ENCODE data around the gene RBM46. TPM values are rescaled to one million over a fixed set of nuclear protein-coding genes. Genes with fewer than 3 reads are reported as not detected.
"Not testable (repeated sequence)": the region's sequence is repeated elsewhere in the genome, so short reads cannot be mapped to it uniquely, and the experiment has no call there.

Gene RBM46
- polyA plus RNA-seq, 3 donors, result 0.06 to 0.22 (median 0.06) TPM

DNA sequence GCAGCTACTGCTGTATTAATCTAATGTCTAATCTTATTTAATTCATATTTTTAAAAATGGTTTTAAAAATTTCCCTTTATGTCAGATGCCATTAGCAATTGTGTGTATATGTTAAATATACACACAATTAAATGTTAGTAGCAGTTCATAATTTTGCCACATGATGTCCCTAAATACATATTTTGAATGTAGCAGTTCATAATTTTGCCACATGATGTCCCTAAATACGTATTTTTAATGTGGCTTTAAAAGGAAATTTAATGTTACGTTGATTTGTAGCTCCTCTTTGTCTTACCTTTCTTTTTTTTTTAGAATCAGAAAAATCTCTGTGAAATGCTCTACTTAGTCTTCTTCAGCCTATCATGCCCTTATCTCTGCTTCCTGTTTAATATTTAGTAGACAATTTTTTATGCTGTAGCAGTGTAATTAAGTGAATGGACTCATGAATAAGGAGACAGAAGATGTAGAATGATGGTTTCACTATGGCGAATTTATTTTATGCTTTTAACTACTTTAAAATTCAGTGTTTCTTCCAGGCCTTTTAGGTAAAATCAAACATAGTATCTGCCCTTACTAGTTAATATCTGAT is 26.1 kb downstream of the RBM46 start:
- WGBS, 3 donors, result 12 to 18% (median 16%) methylated on average over 3 of the region's 3 CpGs
- H3K27ac ChIP-seq (ENCODE audit: low read depth, low read length), result no peak overlapping the region

DNA sequence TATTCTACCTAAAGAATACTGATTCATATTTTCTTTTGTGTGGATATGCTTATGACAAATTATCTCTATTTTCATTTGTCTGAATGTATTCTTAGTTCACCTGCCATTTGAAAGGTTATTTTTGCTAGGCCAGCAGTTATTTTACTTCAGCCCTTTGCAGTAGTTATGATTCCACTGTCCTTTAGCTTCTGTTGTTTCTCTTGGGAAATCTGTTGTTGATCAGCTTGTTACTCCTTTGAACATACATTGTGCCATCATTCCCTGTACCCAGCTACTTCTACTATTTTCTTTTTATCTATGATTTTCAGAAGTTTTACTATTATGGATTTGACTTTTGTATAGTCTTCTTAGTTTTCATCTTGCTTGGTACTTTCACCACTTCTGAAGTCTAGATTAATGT is 37.2 kb downstream of the RBM46 start:
- H3K27ac ChIP-seq (ENCODE audit: low read depth, low read length), result no peak overlapping the region

DNA sequence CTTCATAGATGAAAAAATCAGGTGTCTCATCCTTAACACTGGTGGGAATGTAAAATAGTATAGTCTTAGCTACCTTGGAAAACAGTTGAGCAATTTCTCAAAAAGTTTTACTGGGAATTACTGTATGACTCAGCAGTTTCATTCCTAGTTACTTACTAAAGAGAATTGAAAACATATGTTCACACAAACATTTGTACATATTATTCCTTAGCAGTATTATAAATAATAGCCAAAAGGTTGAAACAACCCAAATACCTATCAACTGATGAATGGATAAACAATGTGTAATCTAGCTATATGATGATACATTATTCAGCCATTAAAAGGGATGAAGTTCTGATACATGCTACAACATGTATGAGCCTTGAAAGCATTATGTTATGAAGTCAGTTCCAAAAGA is 41.7 kb downstream of the RBM46 start:
- no peak overlapping the region for H3K27ac ChIP-seq (ENCODE audit: low read depth, low read length)

DNA sequence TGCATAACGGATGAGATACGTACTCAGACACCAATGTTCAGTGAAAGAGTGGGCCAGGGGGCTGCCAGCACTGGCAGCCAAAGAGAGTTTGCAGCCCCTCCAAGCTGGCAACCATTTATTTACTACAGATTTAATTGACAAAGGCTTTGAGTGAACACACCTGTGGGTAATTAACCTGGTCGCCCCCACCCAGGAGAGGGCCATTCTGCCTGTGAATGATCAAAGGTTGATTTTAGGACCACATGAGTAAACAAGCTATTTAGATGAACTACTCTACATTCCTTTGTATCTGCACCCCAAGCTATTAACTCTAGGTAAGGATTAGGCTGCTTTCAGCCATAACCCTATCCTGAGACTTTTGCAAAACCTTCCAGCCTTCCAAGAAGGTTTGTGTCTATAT is 55.0 kb downstream of the RBM46 start:
- no peak overlapping the region for H3K27ac ChIP-seq (ENCODE audit: low read depth, low read length)
- WGBS, 3 donors, result 28 to 50% (median 47%) methylated on average over 3 of the region's 3 CpGs

DNA sequence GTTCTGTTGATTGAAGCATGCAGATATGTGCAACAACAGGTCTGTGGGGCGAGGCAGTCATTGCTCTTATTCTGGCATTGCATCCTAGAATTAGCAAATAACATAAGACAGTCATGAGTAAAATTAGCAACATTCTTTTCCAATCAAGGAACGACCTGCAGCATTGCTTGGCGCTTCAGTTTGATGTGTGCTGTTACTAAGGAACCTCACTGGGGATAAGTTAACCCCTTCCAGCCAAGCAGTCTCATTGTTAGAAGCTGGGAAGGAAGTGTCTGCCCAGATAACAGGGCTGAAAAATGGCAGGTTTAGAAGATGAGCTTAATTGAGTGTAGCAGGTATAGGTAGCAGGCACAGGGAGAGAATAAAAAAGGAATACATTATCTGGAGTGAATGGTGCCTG is 55.4 kb downstream of the RBM46 start:
- H3K27ac ChIP-seq (ENCODE audit: low read depth, low read length), result no peak overlapping the region
- 14 to 26% (median 22%) methylated on average over 3 of the region's 3 CpGs for WGBS, 3 donors

DNA sequence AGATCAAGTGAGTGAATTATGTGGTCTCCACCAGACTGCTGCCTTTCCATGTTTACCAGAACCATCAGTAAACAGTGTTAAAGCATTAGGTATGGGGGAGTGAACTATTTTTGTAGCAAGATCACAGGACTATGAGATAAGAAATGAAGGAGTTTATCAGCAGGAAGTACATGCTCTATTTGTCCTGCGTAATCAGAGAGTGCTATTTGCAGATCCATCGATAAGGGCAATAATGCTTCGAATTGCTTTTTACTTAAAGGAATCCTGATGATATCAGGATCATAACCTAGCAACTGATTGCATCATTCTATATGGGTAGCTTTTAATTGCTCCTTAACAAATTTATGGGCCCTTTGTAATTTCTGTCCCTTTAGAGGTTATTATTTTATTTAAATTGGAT is 57.1 kb downstream of the RBM46 start:
- H3K27ac ChIP-seq (ENCODE audit: low read depth, low read length), result no peak overlapping the region
- WGBS, 3 donors, result 41 to 88% (median 80%) methylated on average over 3 of the region's 3 CpGs

DNA sequence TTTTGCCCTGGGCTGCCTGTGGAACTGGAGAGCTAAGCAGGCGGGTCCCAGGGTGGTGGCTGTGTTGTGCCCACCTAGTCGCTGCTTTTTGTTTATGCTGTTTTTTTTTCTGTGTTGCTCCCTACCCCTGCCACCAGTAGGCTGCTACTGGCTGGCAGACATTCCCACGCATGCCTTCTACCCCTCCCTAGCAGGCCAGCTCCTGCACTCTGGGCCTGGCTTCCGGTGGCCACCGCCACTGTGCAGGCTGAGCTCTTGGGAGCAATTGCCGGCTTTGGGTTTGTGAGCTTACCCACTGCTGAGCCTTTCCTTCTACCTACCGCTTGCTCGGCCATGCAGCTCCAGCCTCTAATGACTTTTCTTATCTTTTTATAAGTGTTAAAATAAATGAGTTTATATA is 57.6 kb downstream of the RBM46 start:
- WGBS, 3 donors, result 64 to 73% (median 67%) methylated on average over 8 of the region's 8 CpGs
- no peak overlapping the region for H3K27ac ChIP-seq (ENCODE audit: low read depth, low read length)

DNA sequence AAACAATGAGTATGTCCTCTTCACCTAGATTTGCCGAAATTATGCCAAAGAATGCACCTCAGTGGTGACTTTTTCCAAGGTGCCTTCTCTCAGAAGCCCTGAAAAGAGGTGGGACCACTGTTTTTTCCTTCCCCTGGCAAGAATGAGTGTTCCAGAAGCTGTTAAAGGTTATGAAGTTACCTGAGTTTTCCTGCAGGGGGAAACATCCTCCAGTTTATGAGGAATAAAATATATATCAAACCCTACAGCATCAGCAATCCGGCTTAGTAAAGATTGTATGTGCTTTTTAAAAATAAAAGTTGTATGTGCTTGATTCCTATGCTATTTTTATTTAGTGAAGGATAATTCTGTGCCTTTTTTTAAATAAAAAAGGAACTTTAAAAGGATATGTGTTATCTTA is 73.3 kb downstream of the RBM46 start:
- WGBS, 3 donors, result 59 to 72% (median 63%) methylated on average over 2 of the region's 2 CpGs
- no peak overlapping the region for H3K27ac ChIP-seq (ENCODE audit: low read depth, low read length)

DNA sequence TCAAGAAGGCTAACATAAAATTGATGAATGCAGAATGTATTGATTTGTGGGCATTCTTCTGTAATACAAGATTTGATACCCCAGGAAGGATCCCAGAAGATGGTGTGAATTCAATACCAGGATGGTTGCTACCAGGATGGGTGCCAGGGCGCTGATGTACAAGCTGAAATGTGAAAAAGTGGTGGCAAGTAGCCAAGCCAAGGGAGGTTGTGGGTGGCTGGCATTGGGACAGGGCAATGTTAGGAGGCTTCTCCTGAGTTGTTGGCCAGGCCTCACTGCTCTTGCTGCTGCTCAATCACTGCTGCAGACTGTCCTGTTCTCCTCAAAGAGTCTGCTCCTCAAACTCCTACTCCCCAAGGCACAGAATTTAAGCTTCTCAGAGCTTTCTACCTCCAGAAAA is 77.1 kb downstream of the RBM46 start:
- no peak overlapping the region for H3K27ac ChIP-seq (ENCODE audit: low read depth, low read length)
- 68 to 88% (median 85%) methylated on average over 1 of the region's 1 CpG for whole genome bisulfite sequencing, 3 donors

DNA sequence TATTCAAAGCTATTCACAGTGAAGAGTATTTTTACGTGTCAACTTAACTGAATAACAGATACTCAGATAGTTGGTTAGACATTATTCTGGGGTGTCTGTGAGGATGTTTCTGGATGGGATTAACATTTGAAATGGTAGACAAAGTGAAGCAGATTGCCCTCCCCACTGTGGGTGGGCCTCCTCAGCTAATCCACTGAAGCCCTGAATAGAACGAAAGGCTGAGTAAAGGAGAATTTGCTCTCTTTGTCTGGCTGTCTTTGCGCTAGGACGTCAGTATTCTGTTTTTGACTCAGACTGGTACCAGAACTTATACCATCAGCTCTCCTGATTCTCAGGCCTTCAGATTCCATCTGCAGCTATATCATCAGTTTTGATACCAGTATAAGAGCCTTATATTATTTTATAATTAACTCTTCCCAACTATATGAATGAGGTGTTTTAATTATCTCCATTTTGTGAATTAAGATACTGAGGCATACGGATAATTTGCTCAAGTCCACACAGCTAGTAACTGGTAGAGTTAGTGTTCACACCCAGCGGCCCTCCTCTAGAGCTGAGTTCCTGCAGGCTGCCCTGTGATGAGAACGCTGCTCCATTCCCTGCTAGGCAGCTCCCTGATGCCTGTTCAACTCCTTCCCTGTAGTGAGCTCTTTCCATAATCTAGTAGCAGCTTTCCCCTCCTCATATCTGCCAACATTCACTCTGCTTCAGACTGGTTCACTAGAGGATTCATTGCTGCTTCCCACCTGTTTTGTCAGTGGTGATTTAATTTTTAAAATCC is 87.5 kb downstream of the RBM46 start:
- WGBS, 3 donors, result 44 to 69% (median 67%) methylated on average over 7 of the region's 7 CpGs
- no peak overlapping the region for H3K27ac ChIP-seq (ENCODE audit: low read depth, low read length)

DNA sequence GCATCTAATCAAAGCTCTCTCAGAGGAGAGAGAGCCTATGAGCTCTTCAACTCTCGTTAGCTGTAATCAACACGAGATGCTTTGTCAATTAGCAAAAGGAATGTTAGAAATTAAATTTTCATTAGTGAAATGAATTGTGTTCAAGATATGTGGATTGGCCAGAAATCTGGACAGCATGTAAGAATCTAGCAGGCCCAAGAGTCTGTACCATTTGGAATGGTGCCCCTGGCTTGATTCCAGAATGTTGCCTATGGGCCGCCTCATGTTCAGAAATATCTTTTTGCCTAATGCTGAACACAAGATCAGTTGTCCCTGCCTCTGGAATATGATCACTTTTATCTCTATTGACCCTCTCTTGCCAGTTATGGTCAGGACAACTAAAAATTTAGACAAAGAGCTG is 88.2 kb downstream of the RBM46 start:
- H3K27ac ChIP-seq (ENCODE audit: low read depth, low read length), result no peak overlapping the region
- 67 to 79% (median 77%) methylated on average over 3 of the region's 3 CpGs for WGBS, 3 donors

DNA sequence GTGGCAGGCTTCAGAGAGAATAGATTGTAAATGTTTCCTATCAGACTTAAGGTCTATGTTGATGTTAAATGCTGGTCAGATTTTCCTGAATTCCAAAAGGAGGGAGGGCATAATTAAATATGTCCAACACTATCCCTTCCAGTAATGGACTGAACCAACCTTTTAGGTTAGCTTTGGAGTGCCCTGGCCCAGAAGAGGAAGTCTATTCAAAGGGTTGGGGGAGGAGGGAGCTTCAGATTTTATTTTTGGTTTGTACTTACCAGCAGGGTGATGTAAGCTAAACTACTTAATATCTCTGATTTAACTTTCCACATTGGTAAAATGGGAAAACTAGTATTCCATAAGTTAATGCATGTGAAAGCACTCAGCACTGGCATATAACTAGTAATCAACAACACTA is 91.1 kb downstream of the RBM46 start:
- no peak overlapping the region for H3K27ac ChIP-seq (ENCODE audit: low read depth, low read length)

DNA sequence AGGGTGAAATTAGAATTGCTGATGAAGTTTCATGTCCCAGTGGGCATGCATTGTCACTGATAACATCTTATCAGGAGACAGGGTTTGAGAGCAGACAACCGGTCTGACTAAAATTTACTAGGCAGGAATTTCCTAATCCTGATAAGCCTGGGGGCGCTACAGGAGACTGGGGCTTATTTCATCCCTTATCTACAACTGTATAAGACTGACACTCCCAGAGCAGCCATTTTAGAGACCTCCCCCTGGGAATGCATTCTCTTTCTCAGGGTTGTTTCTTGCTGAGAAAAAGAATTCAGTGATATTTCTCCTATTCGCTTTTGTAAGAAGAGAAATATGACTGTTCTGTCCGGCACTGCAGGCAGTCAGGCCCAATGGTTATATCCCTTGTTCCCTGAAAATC is 93.0 kb downstream of the RBM46 start:
- WGBS, 3 donors, result 69 to 84% (median 78%) methylated on average over 4 of the region's 4 CpGs
- H3K27ac ChIP-seq (ENCODE audit: low read depth, low read length), result not testable (repeated sequence)

DNA sequence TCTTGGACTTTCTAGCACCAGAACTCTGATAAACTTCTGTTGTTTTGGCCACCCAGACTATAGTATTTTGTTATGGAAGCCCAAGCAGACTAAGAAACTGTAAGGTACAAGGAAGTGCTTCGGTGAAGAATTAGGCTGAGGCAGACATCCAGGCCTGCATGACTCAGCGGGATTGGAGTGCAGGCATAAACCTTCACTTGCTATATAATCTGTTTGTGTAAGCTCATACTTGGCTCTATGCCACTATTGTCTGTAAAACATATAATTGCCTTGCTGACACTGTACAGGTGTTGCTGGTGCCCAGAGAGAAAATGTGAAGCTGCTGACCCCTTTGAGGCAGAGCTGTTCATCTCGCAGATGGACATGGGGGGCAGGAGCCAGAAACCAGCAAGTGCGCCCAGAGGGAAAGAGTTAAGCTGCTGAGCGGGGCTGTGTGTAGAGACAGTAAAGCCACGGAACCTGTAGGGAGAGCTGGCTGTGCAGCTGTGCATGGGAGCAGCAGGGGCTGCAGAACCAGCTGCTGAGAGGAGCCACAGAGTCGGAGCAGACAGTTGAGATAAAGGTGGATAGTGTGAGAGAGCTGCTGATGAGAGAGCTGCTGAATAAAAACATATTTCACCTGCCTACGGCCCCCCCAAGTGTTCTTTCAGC is 96.2 kb downstream of the RBM46 start:
- WGBS, 3 donors, result 48 to 53% (median 49%) methylated on average over 8 of the region's 8 CpGs
- H3K27ac ChIP-seq (ENCODE audit: low read depth, low read length), result no peak overlapping the region

Other genes starting within 250 kb of the RBM46 start
- gene PLRG1, start 230.9 kb upstream of the RBM46 start, polyA plus RNA-seq, result 10 to 100 TPM; 22.7 to 38.9 (median 27.9) TPM
- gene FGB, start 218.3 kb upstream of the RBM46 start, polyA plus RNA-seq, result under 1 TPM in 2 of 3 donors, not detected in 1; 0.14 to 0.31 TPM
- 1 to 10 TPM in 1 of 3 donors, under 1 TPM in 2; 0.34 to 2.1 (median 0.85) TPM for gene FGA, start 190.5 kb upstream of the RBM46 start, polyA plus RNA-seq
- under 1 TPM in 2 of 3 donors, not detected in 1; 0.30 to 0.34 TPM for gene FGG, start 168.6 kb upstream of the RBM46 start, polyA plus RNA-seq
- 1 to 10 TPM in 1 of 3 donors, under 1 TPM in 2; 0.09 to 1.6 (median 0.37) TPM for gene LRAT, start 37.3 kb upstream of the RBM46 start, polyA plus RNA-seq